HCT116 (cell line): ENCODE measurements around the gene MSL2. TPM values are rescaled to one million over a fixed set of nuclear protein-coding genes. Genes with fewer than 3 reads are reported as not detected.
"Not testable (repeated sequence)": the region's sequence is repeated elsewhere in the genome, so short reads cannot be mapped to it uniquely, and the experiment has no call there.

Experiments
- ATAC-seq: fragments of 200-7000 bp; cut with Tn5 transposase; 2 replicates; pipeline ENCODE4 v1.9.1; 2020; ENCODE audit warnings: mild to moderate bottlenecking, moderate library complexity
- BruUV-seq: library from RNA; stranded (reverse); fragments of 400-500 nt; replicated peaks from 2 replicates; lab custom pipeline; 2021; lab: Mats Ljungman, UMichigan
- CTCF ChIA-PET: fragments of 300-600 bp; sonication (Branson Sonifier 250); formaldehyde crosslinking; loops from one replicate; lab custom pipeline; 2021; ENCODE audit warnings: antibody characterized with exemption; lab: Charles Lee
- POLR2A ChIA-PET: fragments of 300-600, 350-600 bp; sonication (Branson Sonifier 250); formaldehyde crosslinking; loops from one replicate; lab custom pipeline; 2021; ENCODE audit warnings: antibody characterized with exemption; lab: Charles Lee
- RAD21 ChIA-PET, 2 experiments: fragments of 300-600 bp; sonication (Branson Sonifier 250); formaldehyde crosslinking; loops; one replicate each; lab custom pipeline; 2023; ENCODE audit warnings: low total read pairs in 2 of 2; ENCODE audit not compliant: uncharacterized antibody in 2 of 2, unreplicated experiment in 2 of 2, low non-redundant PET in 1 of 2; lab: Charles Lee
- DNase-seq: peaks from one replicate; pipeline ENCODE4 v3.0.0-alpha.2; 2010; ENCODE audit warnings: low read depth, low spot score
- H2AFZ ChIP-seq: fragments of 200-600 bp; shearing (Covaris generic), sonication (generic); 2 replicates; pipeline ENCODE4 v1.6.1; 2017; ENCODE audit warnings: low read depth, mixed run types, mixed read lengths, antibody characterized with exemption, low read length; ENCODE audit not compliant: poor library complexity, severe bottlenecking
- H3K27ac ChIP-seq: 2 replicates; pipeline ENCODE4 v1.5.1; 2012; ENCODE audit warnings: low read depth, low read length
- H3K27me3 ChIP-seq: fragments of 200-600 bp; sonication (generic); 2 replicates; pipeline ENCODE4 v1.6.1; 2016; ENCODE audit warnings: mixed run types, low read length, mixed read lengths; ENCODE audit not compliant: insufficient read depth
- H3K36me3 ChIP-seq, 2 experiments: fragments of 200-500 bp in 1 of 2; fragments of 200-600 bp in 1 of 2; sonication (Bioruptor generic) in 1 of 2; sonication (generic) in 1 of 2; 2 replicates each; pipeline versions ENCODE4 v1.5.1 to v1.6.1; 2014 to 2016; ENCODE audit warnings: low read length in 2 of 2, inconsistent platforms in 1 of 2, mixed read lengths in 1 of 2, mixed run types in 1 of 2; ENCODE audit not compliant: insufficient read depth in 2 of 2, control insufficient read depth in 1 of 2
- H3K4me1 ChIP-seq, 2 experiments: fragments of 200-600 bp in 1 of 2; sonication (generic) in 1 of 2; 2 replicates each; pipeline versions ENCODE4 v1.5.1 to v1.6.1; 2012 to 2017; ENCODE audit warnings: low read length in 2 of 2, inconsistent platforms in 1 of 2, mild to moderate bottlenecking in 1 of 2, mixed read lengths in 1 of 2, mixed run types in 1 of 2, moderate library complexity in 1 of 2; ENCODE audit not compliant: insufficient read depth in 2 of 2, control insufficient read depth in 1 of 2
- H3K4me2 ChIP-seq: fragments of 200-600 bp; sonication (generic); 2 replicates; pipeline ENCODE4 v1.6.1; 2017; ENCODE audit warnings: mixed run types, low read length, mixed read lengths
- H3K4me3 ChIP-seq, 2 experiments: fragments of 200-600 bp in 1 of 2; sonication (generic) in 1 of 2; replicated peaks in 1 of 2; 2 replicates each; pipeline ENCODE4 v1.5.1; 2011 to 2016; ENCODE audit warnings: low read length in 2 of 2, control low read depth in 1 of 2, low read depth in 1 of 2, mild to moderate bottlenecking in 1 of 2, mixed read lengths in 1 of 2, mixed run types in 1 of 2
- H3K79me2 ChIP-seq: fragments of 200-600 bp; sonication (generic); 2 replicates; pipeline ENCODE4 v1.6.1; 2017; ENCODE audit warnings: mild to moderate bottlenecking, mixed run types, low read length, moderate library complexity, mixed read lengths; ENCODE audit not compliant: insufficient read depth
- H3K9ac ChIP-seq: fragments of 200-600 bp; sonication (generic); 2 replicates; pipeline ENCODE4 v1.6.1; 2016; ENCODE audit warnings: low read length, mixed read lengths
- H3K9me2 ChIP-seq: fragments of 200-600 bp; sonication (generic), shearing (Covaris generic); 2 replicates; pipeline ENCODE4 v1.6.1; 2017; ENCODE audit warnings: mixed run types, mild to moderate bottlenecking, moderate library complexity; ENCODE audit not compliant: insufficient read depth
- H3K9me3 ChIP-seq, 2 experiments: fragments of 200-500 bp in 1 of 2; fragments of 200-600 bp in 1 of 2; sonication (Bioruptor generic) in 1 of 2; sonication (generic) in 1 of 2; 2 replicates each; pipeline ENCODE4 v1.6.1; 2014 to 2017; ENCODE audit warnings: low read length in 2 of 2, mixed read lengths in 2 of 2, inconsistent platforms in 1 of 2, low read depth in 1 of 2, mild to moderate bottlenecking in 1 of 2, mixed run types in 1 of 2, moderate library complexity in 1 of 2; ENCODE audit not compliant: control insufficient read depth in 1 of 2, insufficient read depth in 1 of 2
- H4K20me1 ChIP-seq: fragments of 200-600 bp; sonication (generic), shearing (Covaris generic); 2 replicates; pipeline ENCODE4 v1.6.1; 2017; ENCODE audit warnings: mixed run types, mild to moderate bottlenecking, moderate library complexity; ENCODE audit not compliant: insufficient read depth
- CBX3 ChIP-seq: IDR thresholded peaks from 2 replicates; pipeline ENCODE4 v1.6.1; 2012; ENCODE audit warnings: low read depth
- CEBPB ChIP-seq: IDR thresholded peaks from 2 replicates; pipeline ENCODE4 v1.6.1; 2012; ENCODE audit warnings: low read depth
- FOSL1 ChIP-seq: IDR thresholded peaks from 2 replicates; pipeline ENCODE4 v1.6.1; 2012; ENCODE audit warnings: low read depth
- JUND ChIP-seq: IDR thresholded peaks from 2 replicates; pipeline ENCODE4 v1.6.1; 2012
- TCF7L2 ChIP-seq: IDR thresholded peaks from 2 replicates; pipeline ENCODE4 v1.7.0; 2011; ENCODE audit warnings: borderline replicate concordance, inconsistent platforms; ENCODE audit not compliant: insufficient read depth, insufficient read length; ENCODE audit errors: extremely low read depth
- intact Hi-C: fragments of 100-400 bp; cut with micrococcal nuclease; formaldehyde crosslinking; loops from 2 replicates; pipeline ENCODE4 v1.10.0; 2022
- total RNA-seq: library from RNA; stranded (reverse); gene quantifications from one replicate; pipeline ENCODE4 v1.2.1, GENCODE V29; 2021; ENCODE audit not compliant: unreplicated experiment
- TF ChIP-seq, protein P1 (sequence below), 3 experiments: fragments of 200-600 bp in 1 of 3; sonication (generic) in 1 of 3; IDR thresholded peaks in 2 of 3; conservative IDR thresholded peaks in 1 of 3; 2 replicates each; pipeline ENCODE4 v1.5.1; 2012 to 2017; ENCODE audit warnings: low read depth in 2 of 3, low read length in 2 of 3, antibody characterized with exemption in 1 of 3, borderline replicate concordance in 1 of 3, control low read depth in 1 of 3, mild to moderate bottlenecking in 1 of 3, mixed read lengths in 1 of 3, mixed run types in 1 of 3, moderate library complexity in 1 of 3; ENCODE audit not compliant: insufficient read depth in 1 of 3

MSL2 gene
- total RNA-seq, 1 experiment from 2014 or later: 34.8 TPM

DNA sequence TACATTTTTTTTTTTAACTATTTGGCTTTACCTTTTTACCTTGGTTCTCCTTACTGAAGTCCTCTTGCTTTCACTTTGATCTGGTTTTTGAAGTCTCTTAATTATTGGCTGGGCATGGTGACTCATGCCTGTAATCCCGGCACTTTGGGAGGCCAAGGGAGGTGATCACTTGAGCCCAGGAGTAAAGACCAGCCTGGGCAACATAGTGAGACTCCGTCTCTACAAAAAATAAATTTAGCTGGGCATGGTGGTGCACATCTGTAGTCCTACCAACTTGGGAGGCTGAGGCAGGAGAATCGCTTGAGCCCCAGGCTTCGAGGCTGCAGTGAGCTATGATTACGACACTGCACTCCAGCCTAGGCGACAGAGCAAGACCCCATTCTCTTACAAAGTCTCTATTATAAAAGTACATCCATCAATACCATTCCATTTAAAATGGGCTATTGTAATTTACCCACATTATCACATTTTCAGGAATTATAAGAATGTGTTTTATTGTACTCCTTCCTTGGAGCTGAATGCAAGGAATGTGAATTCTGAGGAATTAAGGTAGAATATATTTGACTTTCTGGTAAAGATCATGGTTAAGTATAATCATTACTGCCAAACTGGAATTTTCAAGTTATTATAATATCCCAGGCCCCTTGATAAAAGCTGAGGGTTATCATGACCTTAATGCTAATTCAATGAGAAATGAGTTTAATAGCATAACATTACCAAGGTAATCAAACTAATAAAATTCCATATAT is 49.0 kb downstream of the MSL2 start:
- peak overlapping the region in 1 of 2 experiments; percentile 4; a peak in 1 of 4 replicates for H3K4me3 ChIP-seq
- H3K79me2 ChIP-seq: peaks cover 53% of the 10 kb centered on the region
- ChIA-PET POLR2A (interaction anchor here (1.2 kb wide), 1 partner anchor 13 kb away, joined by 5 read pairs; no protein-coding TSS in a partner anchor), RAD21 (no interaction called here), CTCF (no interaction called here)
- H3K36me3 ChIP-seq: peaks cover 4 to 9% of the 10 kb centered on the region in 2 experiments; a peak in 1 of 4 replicates
- H3K9me2 ChIP-seq: no peaks in the 10 kb centered on the region
- peaks cover 24 to 41% of the 10 kb centered on the region in 2 experiments for H3K4me1 ChIP-seq
- H3K9me3 ChIP-seq: no peaks in the 10 kb centered on the region
- H3K27ac ChIP-seq: no peak overlapping the region
- no peak overlapping the region for H3K9ac ChIP-seq
- intact Hi-C loops: no loop called here
- no TSS peak for BruUV-seq
- DNase-seq (no peak), ATAC-seq (peak; percentile 51)
- peaks cover 34% of the 10 kb centered on the region; the same call in 1 of the 2 replicates for H4K20me1 ChIP-seq
- H2AFZ ChIP-seq: no peak overlapping the region
- peak overlapping the region; percentile 53 for H3K4me2 ChIP-seq
- no peaks in the 10 kb centered on the region for H3K27me3 ChIP-seq
- TF ChIP-seq CBX3: peak; percentile 57; the same call in 1 of the 2 replicates
- TF ChIP-seq JUND: peak; percentile 50
- peak; percentile 59; the same call in 1 of the 2 replicates for TF ChIP-seq FOSL1
- TF ChIP-seq, protein P1, sequence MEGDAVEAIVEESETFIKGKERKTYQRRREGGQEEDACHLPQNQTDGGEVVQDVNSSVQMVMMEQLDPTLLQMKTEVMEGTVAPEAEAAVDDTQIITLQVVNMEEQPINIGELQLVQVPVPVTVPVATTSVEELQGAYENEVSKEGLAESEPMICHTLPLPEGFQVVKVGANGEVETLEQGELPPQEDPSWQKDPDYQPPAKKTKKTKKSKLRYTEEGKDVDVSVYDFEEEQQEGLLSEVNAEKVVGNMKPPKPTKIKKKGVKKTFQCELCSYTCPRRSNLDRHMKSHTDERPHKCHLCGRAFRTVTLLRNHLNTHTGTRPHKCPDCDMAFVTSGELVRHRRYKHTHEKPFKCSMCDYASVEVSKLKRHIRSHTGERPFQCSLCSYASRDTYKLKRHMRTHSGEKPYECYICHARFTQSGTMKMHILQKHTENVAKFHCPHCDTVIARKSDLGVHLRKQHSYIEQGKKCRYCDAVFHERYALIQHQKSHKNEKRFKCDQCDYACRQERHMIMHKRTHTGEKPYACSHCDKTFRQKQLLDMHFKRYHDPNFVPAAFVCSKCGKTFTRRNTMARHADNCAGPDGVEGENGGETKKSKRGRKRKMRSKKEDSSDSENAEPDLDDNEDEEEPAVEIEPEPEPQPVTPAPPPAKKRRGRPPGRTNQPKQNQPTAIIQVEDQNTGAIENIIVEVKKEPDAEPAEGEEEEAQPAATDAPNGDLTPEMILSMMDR (IDR thresholded peaks at IDR 0.05 in 2 of 3, conservative IDR thresholded peaks at IDR 0.05 in 1 of 3; ENCODE audit: borderline replicate concordance in 1 of 3, insufficient read depth in 1 of 3, low read depth in 2 of 3, low read length in 2 of 3): no peak
- peak; percentile 31 for TF ChIP-seq TCF7L2
- TF ChIP-seq CEBPB: no peak; the same call in 1 of the 2 replicates

DNA sequence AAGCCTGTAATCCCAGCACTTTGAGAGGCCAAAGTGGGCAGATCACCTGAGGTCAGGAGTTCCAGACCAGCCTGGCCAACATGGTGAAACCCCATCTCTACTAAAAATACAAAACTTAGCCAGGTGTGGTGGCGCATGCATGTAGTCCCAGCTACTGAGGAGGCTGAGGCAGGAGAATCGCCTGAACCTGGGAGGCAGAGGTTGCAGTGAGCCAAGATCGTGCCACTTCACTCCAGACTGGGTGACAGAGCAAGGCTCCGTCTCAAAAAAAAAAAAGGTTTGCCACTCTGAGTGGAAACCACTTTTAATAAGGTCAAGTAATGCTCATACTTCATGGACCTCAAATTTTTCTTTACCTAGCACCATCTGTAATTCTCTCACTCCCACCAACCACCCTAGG is 51.7 kb downstream of the MSL2 start:
- POLR2A ChIA-PET, RAD21 ChIA-PET: not testable (repeated sequence)

More for the DNA sequence above, 51.7 kb downstream of the MSL2 start:
- Histone ChIP-seq H3K79me2 (peaks cover 25% of the 10 kb centered on the region), H4K20me1 (peaks cover 21% of the 10 kb centered on the region; the same call in 1 of the 2 replicates), H3K4me1 (peaks cover 32 to 50% of the 10 kb centered on the region in 2 experiments)
- H3K27me3 ChIP-seq, H3K27ac ChIP-seq, ATAC-seq, H3K36me3 ChIP-seq, H3K4me3 ChIP-seq, H3K9me3 ChIP-seq, H3K4me2 ChIP-seq, DNase-seq, H2AFZ ChIP-seq, H3K9ac ChIP-seq, BruUV-seq, H3K9me2 ChIP-seq, CTCF ChIA-PET: not testable (repeated sequence)
- intact Hi-C loops: loop anchor here (5.0 kb wide), 1 partner anchor 108 kb away; the partner anchor contains the start of gene PCCB
